GM19193 (cell line): ENCODE measurements around the gene ELFN1.

Experiments used
- POLR2A ChIP-seq: IDR thresholded peaks from 4 replicates; pipeline ENCODE4 v1.6.1; 2011; ENCODE audit not compliant: insufficient read depth, insufficient read length; ENCODE audit errors: extremely low read depth

ELFN1 gene

GRCh38 chr7:1649751-1650326 lies 20.2 kb upstream of the ELFN1 start:
- no peak for TF ChIP-seq POLR2A

- TF ChIP-seq POLR2A, result no peak
Observed at GRCh38 chr7:1650363-1651030, 19.6 kb upstream of the ELFN1 start.

- TF ChIP-seq POLR2A, result no peak
Observed at GRCh38 chr7:1651031-1651446, 19.0 kb upstream of the ELFN1 start.

GRCh38 chr7:1651891-1652290 lies 18.2 kb upstream of the ELFN1 start:
- TF ChIP-seq POLR2A, result no peak

- TF ChIP-seq POLR2A, result no peak
Observed at GRCh38 chr7:1653500-1653899, 16.6 kb upstream of the ELFN1 start.

GRCh38 chr7:1654111-1654510 lies 16.0 kb upstream of the ELFN1 start:
- no peak for TF ChIP-seq POLR2A

GRCh38 chr7:1654738-1655475 lies 15.2 kb upstream of the ELFN1 start:
- TF ChIP-seq POLR2A, result no peak

- TF ChIP-seq POLR2A, result no peak
Observed at GRCh38 chr7:1659696-1660095, 10.4 kb upstream of the ELFN1 start.

GRCh38 chr7:1661461-1661860 lies 8.6 kb upstream of the ELFN1 start:
- TF ChIP-seq POLR2A, result no peak

- TF ChIP-seq POLR2A, result no peak
Observed at GRCh38 chr7:1662101-1662500, 8.0 kb upstream of the ELFN1 start.

GRCh38 chr7:1662767-1663166 lies 7.3 kb upstream of the ELFN1 start:
- no peak for TF ChIP-seq POLR2A

GRCh38 chr7:1663223-1663622 lies 6.9 kb upstream of the ELFN1 start:
- no peak for TF ChIP-seq POLR2A

- TF ChIP-seq POLR2A, result no peak
Observed at GRCh38 chr7:1663857-1664651, 6.0 kb upstream of the ELFN1 start.

- TF ChIP-seq POLR2A, result no peak
Observed at GRCh38 chr7:1664711-1665548, 5.1 kb upstream of the ELFN1 start.

- no peak for TF ChIP-seq POLR2A
Observed at GRCh38 chr7:1665549-1666316, 4.3 kb upstream of the ELFN1 start.
